Activated CD4-positive, alpha-beta memory T cell treated with anti-CD3 and anti-CD28 coated beads, Interleukin-2, amount 10 ng/mL, durations not matched to agents 7 days and 5 days (primary cell): ENCODE results near the gene TCEA3. TPM values are rescaled to one million over a fixed set of nuclear protein-coding genes. Genes with fewer than 3 reads are reported as not detected.

Experiments used
- CTCF ChIA-PET: fragments of 350-600 bp; sonication (Branson Sonifier 250); formaldehyde crosslinking; loops from one replicate; lab custom pipeline; 2021; ENCODE audit warnings: antibody characterized with exemption, inconsistent platforms; lab: Charles Lee
- POLR2A ChIA-PET: fragments of 350-600 bp; sonication (Branson Sonifier 250); formaldehyde crosslinking; loops from one replicate; lab custom pipeline; 2021; ENCODE audit warnings: antibody characterized with exemption; lab: Charles Lee
- DNase-seq: peaks from one replicate; pipeline ENCODE4 v3.0.0-alpha.2; 2020
- H3K27ac Mint-ChIP-seq: one replicate; pipeline ENCODE4 v1.8.0; 2021; ENCODE audit warnings: mild to moderate bottlenecking, mixed read lengths
- H3K27me3 Mint-ChIP-seq: one replicate; pipeline ENCODE4 v1.8.0; 2021; ENCODE audit warnings: mixed read lengths
- H3K36me3 Mint-ChIP-seq: one replicate; pipeline ENCODE4 v1.8.0; 2021; ENCODE audit warnings: low read depth, mixed read lengths
- H3K4me1 Mint-ChIP-seq: one replicate; pipeline ENCODE4 v1.8.0; 2021; ENCODE audit warnings: mixed read lengths
- H3K4me3 Mint-ChIP-seq: one replicate; pipeline ENCODE4 v1.8.0; 2021; ENCODE audit warnings: mild to moderate bottlenecking, mixed read lengths
- H3K9me3 Mint-ChIP-seq: one replicate; pipeline ENCODE4 v1.8.0; 2021; ENCODE audit warnings: mixed read lengths
- total RNA-seq, 2 experiments: library from RNA; stranded (reverse); gene quantifications; one replicate each; pipeline ENCODE4 v1.2.3, GENCODE V29; 2021

Gene TCEA3
- total RNA-seq, 2 experiments from 2014 or later: 1.2 to 1.7 TPM

DNA sequence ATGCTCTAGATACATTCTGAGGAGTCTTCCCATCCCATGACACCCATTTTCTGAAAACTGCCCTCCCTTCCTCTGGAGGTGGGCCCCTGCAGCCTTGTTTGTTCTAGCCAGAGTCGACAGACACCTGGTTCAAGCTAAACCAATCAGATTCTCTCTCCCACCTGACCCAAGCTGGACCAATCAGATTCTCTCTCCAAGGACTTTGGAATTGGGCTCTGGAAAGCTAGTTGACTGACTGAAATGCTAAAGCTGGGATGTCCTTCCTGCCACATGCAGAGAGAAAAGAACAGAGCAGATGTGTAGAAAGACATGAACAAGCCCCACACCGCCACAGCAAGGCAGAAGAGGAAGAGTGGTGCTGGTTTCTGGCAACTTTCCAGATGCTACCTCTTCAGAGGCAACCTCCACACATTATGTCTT, 34.8 kb upstream of the TCEA3 start:
- CTCF ChIA-PET: interaction anchor here (1.2 kb wide), 1 partner anchor 38 kb away, joined by 3 read pairs; no protein-coding TSS in a partner anchor
- POLR2A ChIA-PET: no interaction called here
- H3K4me3 Mint-ChIP-seq: no peak overlapping the region
- H3K27ac Mint-ChIP-seq: no peak overlapping the region
- no peaks in the 10 kb centered on the region for H3K9me3 Mint-ChIP-seq
- peaks cover 40% of the 10 kb centered on the region for H3K27me3 Mint-ChIP-seq
- H3K4me1 Mint-ChIP-seq: peaks cover 8% of the 10 kb centered on the region
- no peak for DNase-seq
- H3K36me3 Mint-ChIP-seq: no peaks in the 10 kb centered on the region

- peaks cover 38% of the 10 kb centered on the region for H3K27me3 Mint-ChIP-seq
- DNase-seq: no peak
- ChIA-PET CTCF (no interaction called here), POLR2A (no interaction called here)
- H3K4me3 Mint-ChIP-seq: no peak overlapping the region
- H3K36me3 Mint-ChIP-seq: no peaks in the 10 kb centered on the region
- H3K4me1 Mint-ChIP-seq: peaks cover 22% of the 10 kb centered on the region
- no peaks in the 10 kb centered on the region for H3K9me3 Mint-ChIP-seq
- no peak overlapping the region for H3K27ac Mint-ChIP-seq
Measured at GRCh38 chr1:23456226-23456625, 31.7 kb upstream of the TCEA3 start.

GRCh38 chr1:23453455-23454000, 29.0 kb upstream of the TCEA3 start:
- H3K27ac Mint-ChIP-seq: no peak overlapping the region
- H3K36me3 Mint-ChIP-seq: no peaks in the 10 kb centered on the region
- ChIA-PET POLR2A (no interaction called here), CTCF (interaction anchor here (0.9 kb wide), 1 partner anchor 184 kb away, joined by 4 read pairs; no protein-coding TSS in a partner anchor)
- no peaks in the 10 kb centered on the region for H3K9me3 Mint-ChIP-seq
- H3K27me3 Mint-ChIP-seq: peaks cover 23% of the 10 kb centered on the region
- H3K4me3 Mint-ChIP-seq: no peak overlapping the region
- no peak for DNase-seq
- H3K4me1 Mint-ChIP-seq: peaks cover 22% of the 10 kb centered on the region

DNA sequence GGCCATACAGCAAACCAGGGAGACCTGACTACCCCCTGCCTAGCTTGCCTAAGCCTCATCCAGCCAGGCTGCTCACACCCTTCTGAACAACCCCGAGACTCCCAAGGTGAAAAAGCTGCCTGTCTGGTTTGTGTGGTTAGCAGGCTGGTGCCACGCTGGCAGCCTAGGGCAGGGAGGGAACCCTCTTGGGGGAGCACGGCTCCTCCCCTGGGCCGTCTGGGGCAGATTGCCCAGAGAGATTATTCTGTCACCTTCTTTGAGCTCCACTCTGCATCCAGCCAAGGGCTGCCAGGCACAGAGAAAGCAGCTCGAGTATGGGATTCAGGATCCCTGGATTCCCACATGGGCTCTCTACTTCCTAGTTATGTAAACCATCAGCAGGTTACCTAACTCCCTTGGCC, 27.5 kb upstream of the TCEA3 start:
- no peak overlapping the region for H3K4me3 Mint-ChIP-seq
- no peak overlapping the region for H3K27ac Mint-ChIP-seq
- H3K36me3 Mint-ChIP-seq: no peaks in the 10 kb centered on the region
- H3K27me3 Mint-ChIP-seq: peaks cover 17% of the 10 kb centered on the region
- no peaks in the 10 kb centered on the region for H3K9me3 Mint-ChIP-seq
- peaks cover 22% of the 10 kb centered on the region for H3K4me1 Mint-ChIP-seq
- peak; percentile 31 for DNase-seq
- ChIA-PET CTCF (no interaction called here), POLR2A (no interaction called here)

- Mint-ChIP-seq H3K4me1 (peaks cover 20% of the 10 kb centered on the region), H3K27ac (no peak overlapping the region), H3K27me3 (peaks cover 13% of the 10 kb centered on the region), H3K4me3 (no peak overlapping the region), H3K9me3 (no peaks in the 10 kb centered on the region), H3K36me3 (no peaks in the 10 kb centered on the region)
- ChIA-PET CTCF (no interaction called here), POLR2A (no interaction called here)
- no peak for DNase-seq
Measured at GRCh38 chr1:23451441-23451840, 26.9 kb upstream of the TCEA3 start.

DNA sequence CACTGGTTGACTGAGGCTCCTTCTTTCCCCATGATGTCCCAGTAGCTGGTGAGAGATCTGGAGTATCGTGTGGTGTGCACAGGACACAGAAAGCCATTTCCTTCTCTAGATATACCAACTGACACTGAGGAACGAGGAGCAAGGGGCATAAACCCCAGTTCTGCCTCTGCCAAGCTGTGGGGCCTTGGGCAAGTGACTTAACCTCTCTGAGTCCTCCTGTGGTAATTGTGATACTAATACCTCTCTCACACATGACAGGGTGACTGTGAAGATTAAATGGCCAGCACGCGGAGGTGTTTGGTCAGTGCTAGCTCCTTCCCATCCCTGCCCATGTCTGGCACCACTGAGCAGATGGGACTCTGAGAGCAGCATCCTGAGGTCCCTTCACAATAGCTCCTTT, 26.3 kb upstream of the TCEA3 start:
- H3K4me3 Mint-ChIP-seq: no peak overlapping the region
- CTCF ChIA-PET: no interaction called here
- DNase-seq: no peak
- H3K4me1 Mint-ChIP-seq: peaks cover 16% of the 10 kb centered on the region
- H3K9me3 Mint-ChIP-seq: no peaks in the 10 kb centered on the region
- peaks cover 9% of the 10 kb centered on the region for H3K27me3 Mint-ChIP-seq
- POLR2A ChIA-PET: no interaction called here
- no peak overlapping the region for H3K27ac Mint-ChIP-seq
- no peaks in the 10 kb centered on the region for H3K36me3 Mint-ChIP-seq

DNA sequence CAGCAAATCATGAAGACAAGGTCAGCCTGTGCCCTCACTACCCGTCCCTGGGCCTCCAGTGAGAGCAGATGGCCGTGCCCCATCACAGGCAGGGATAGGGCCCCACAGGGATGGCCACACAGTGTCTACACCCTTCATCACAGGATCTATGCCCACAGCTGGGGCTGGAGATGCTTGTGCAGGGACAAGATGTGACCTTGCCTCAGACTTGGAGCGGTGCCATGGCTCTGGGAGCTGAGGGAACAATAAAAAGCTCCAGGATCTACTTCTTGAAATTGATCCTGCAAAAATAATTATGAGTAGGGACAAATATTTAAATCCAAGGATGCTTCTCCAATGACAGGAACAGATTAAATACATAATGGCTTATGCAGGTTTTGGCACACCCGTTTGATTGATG, 25.4 kb upstream of the TCEA3 start:
- POLR2A ChIA-PET: no interaction called here

GRCh38 chr1:23449306-23449705, 24.8 kb upstream of the TCEA3 start:
- Mint-ChIP-seq H3K4me3 (no peak overlapping the region), H3K36me3 (no peaks in the 10 kb centered on the region), H3K9me3 (no peaks in the 10 kb centered on the region), H3K27me3 (peaks cover 3% of the 10 kb centered on the region), H3K27ac (no peak overlapping the region), H3K4me1 (peaks cover 13% of the 10 kb centered on the region)
- CTCF ChIA-PET: interaction anchor here (1.2 kb wide), 1 partner anchor 10 kb away, joined by 4 read pairs; no protein-coding TSS in a partner anchor
- POLR2A ChIA-PET: no interaction called here
- DNase-seq: no peak

More for the DNA sequence above, 25.4 kb upstream of the TCEA3 start:
- Mint-ChIP-seq H3K27me3 (peaks cover 4% of the 10 kb centered on the region), H3K4me1 (peaks cover 13% of the 10 kb centered on the region), H3K36me3 (no peaks in the 10 kb centered on the region), H3K27ac (no peak overlapping the region), H3K9me3 (no peaks in the 10 kb centered on the region), H3K4me3 (no peak overlapping the region)
- CTCF ChIA-PET: no interaction called here
- no peak for DNase-seq

GRCh38 chr1:23448846-23449245, 24.3 kb upstream of the TCEA3 start:
- Mint-ChIP-seq H3K27ac (no peak overlapping the region), H3K27me3 (peaks cover 3% of the 10 kb centered on the region), H3K4me1 (peaks cover 13% of the 10 kb centered on the region), H3K9me3 (no peaks in the 10 kb centered on the region), H3K36me3 (no peaks in the 10 kb centered on the region), H3K4me3 (no peak overlapping the region)
- no peak for DNase-seq
- CTCF ChIA-PET: interaction anchor here (1.2 kb wide), 1 partner anchor 9 kb away, joined by 4 read pairs; no protein-coding TSS in a partner anchor
- POLR2A ChIA-PET: interaction anchor here (1.1 to 1.5 kb wide), 2 partner anchors 16 to 81 kb away, joined by 3 read pairs; no protein-coding TSS in a partner anchor

- Mint-ChIP-seq H3K36me3 (no peaks in the 10 kb centered on the region), H3K27ac (no peak overlapping the region), H3K9me3 (no peaks in the 10 kb centered on the region), H3K27me3 (peaks cover 1% of the 10 kb centered on the region), H3K4me3 (no peak overlapping the region), H3K4me1 (peaks cover 4% of the 10 kb centered on the region)
- CTCF ChIA-PET: no interaction called here
- POLR2A ChIA-PET: no interaction called here
- DNase-seq: no peak
Measured at GRCh38 chr1:23446661-23447310, 22.2 kb upstream of the TCEA3 start.

GRCh38 chr1:23444596-23445390, 20.2 kb upstream of the TCEA3 start:
- Mint-ChIP-seq H3K4me3 (no peak overlapping the region), H3K27ac (no peak overlapping the region), H3K4me1 (no peaks in the 10 kb centered on the region), H3K36me3 (no peaks in the 10 kb centered on the region), H3K27me3 (peaks cover 1% of the 10 kb centered on the region), H3K9me3 (no peaks in the 10 kb centered on the region)
- DNase-seq: no peak
- ChIA-PET POLR2A (no interaction called here), CTCF (interaction anchor here (0.9 kb wide), 1 partner anchor 95 kb away, joined by 3 read pairs; no protein-coding TSS in a partner anchor)

- no peaks in the 10 kb centered on the region for H3K4me1 Mint-ChIP-seq
- POLR2A ChIA-PET: no interaction called here
Measured at GRCh38 chr1:23444104-23444533, 19.6 kb upstream of the TCEA3 start.

GRCh38 chr1:23442751-23443150, 18.2 kb upstream of the TCEA3 start:
- Mint-ChIP-seq H3K4me1 (no peaks in the 10 kb centered on the region), H3K4me3 (no peak overlapping the region), H3K36me3 (no peaks in the 10 kb centered on the region), H3K27me3 (peaks cover 1% of the 10 kb centered on the region), H3K27ac (no peak overlapping the region), H3K9me3 (no peaks in the 10 kb centered on the region)
- POLR2A ChIA-PET: no interaction called here
- DNase-seq: no peak
- CTCF ChIA-PET: no interaction called here

More at GRCh38 chr1:23444104-23444533, 19.6 kb upstream of the TCEA3 start:
- Mint-ChIP-seq H3K27me3 (peaks cover 1% of the 10 kb centered on the region), H3K36me3 (no peaks in the 10 kb centered on the region), H3K27ac (no peak overlapping the region), H3K9me3 (no peaks in the 10 kb centered on the region), H3K4me3 (no peak overlapping the region)
- no peak for DNase-seq
- CTCF ChIA-PET: interaction anchor here (0.9 kb wide), 1 partner anchor 95 kb away, joined by 3 read pairs; no protein-coding TSS in a partner anchor
